Measurements from ENCODE around the gene ASTN2. TPM values are rescaled to one million over a fixed set of nuclear protein-coding genes. Genes with fewer than 3 reads are reported as not detected.

The ASTN2 gene
- total RNA-seq, 4 donors from 2014 or later: 0.97 to 4.7 (median 3.0) TPM

GRCh38 chr9:117459913-117460312 lies 45.1 kb upstream of the ASTN2 start:
- no peak for DNase-seq (ENCODE audit: low spot score in 2 of 2)
- TF ChIP-seq POLR2A (IDR thresholded peaks at IDR 0.05): no peak
- no peak for TF ChIP-seq CTCF (IDR thresholded peaks at IDR 0.05)
- no peak overlapping the region for H3K4me3 ChIP-seq (ENCODE audit: low read depth, poor library complexity, severe bottlenecking)
- intact Hi-C loops (cut with DNase I; ENCODE audit: low total_unique reads): no loop called here

GRCh38 chr9:117458066-117458465 lies 43.2 kb upstream of the ASTN2 start:
- no peak for TF ChIP-seq POLR2A (IDR thresholded peaks at IDR 0.05)
- WGBS, 2 donors: 85 to 87% methylated on average over 3 of the region's 3 CpGs
- no peak for DNase-seq (ENCODE audit: low spot score in 2 of 2)
- no peak overlapping the region for H3K4me3 ChIP-seq (ENCODE audit: low read depth, poor library complexity, severe bottlenecking)
- intact Hi-C loops (cut with DNase I; ENCODE audit: low total_unique reads): no loop called here

GRCh38 chr9:117454711-117455110 lies 39.9 kb upstream of the ASTN2 start:
- H3K4me3 ChIP-seq (ENCODE audit: low read depth, poor library complexity, severe bottlenecking): no peak overlapping the region
- no peak for DNase-seq (ENCODE audit: low spot score in 2 of 2)
- intact Hi-C loops (cut with DNase I; ENCODE audit: low total_unique reads): no loop called here
- TF ChIP-seq CTCF (IDR thresholded peaks at IDR 0.05) (no peak), POLR2A (IDR thresholded peaks at IDR 0.05) (no peak)

GRCh38 chr9:117453737-117454136 lies 38.9 kb upstream of the ASTN2 start:
- TF ChIP-seq CTCF (IDR thresholded peaks at IDR 0.05) (no peak), POLR2A (IDR thresholded peaks at IDR 0.05) (no peak)
- intact Hi-C loops (cut with DNase I; ENCODE audit: low total_unique reads): no loop called here
- H3K4me3 ChIP-seq (ENCODE audit: low read depth, poor library complexity, severe bottlenecking): no peak overlapping the region
- no peak for DNase-seq (ENCODE audit: low spot score in 2 of 2)
- 74% methylated on average over 1 of the region's 1 CpG for WGBS, 2 donors

- no peak overlapping the region for H3K4me3 ChIP-seq (ENCODE audit: low read depth, poor library complexity, severe bottlenecking)
- no peak for TF ChIP-seq CTCF (IDR thresholded peaks at IDR 0.05)
- TF ChIP-seq POLR2A (IDR thresholded peaks at IDR 0.05): no peak
- intact Hi-C loops (cut with DNase I; ENCODE audit: low total_unique reads): no loop called here
- WGBS, 2 donors: 39 to 44% methylated on average over 2 of the region's 2 CpGs
- DNase-seq (ENCODE audit: low spot score in 2 of 2): no peak
Observed at GRCh38 chr9:117451311-117451710, 36.5 kb upstream of the ASTN2 start.

- H3K4me3 ChIP-seq (ENCODE audit: low read depth, poor library complexity, severe bottlenecking): no peak overlapping the region
- 50 to 56% methylated on average over 3 of the region's 3 CpGs for WGBS, 2 donors
- no peak for DNase-seq (ENCODE audit: low spot score in 2 of 2)
- intact Hi-C loops (cut with DNase I; ENCODE audit: low total_unique reads): no loop called here
- no peak for TF ChIP-seq CTCF (IDR thresholded peaks at IDR 0.05)
- no peak for TF ChIP-seq POLR2A (IDR thresholded peaks at IDR 0.05)
Observed at GRCh38 chr9:117448066-117448465, 33.2 kb upstream of the ASTN2 start.

Data from lower leg skin (tissue), 4 donors.